ENCODE data around the gene NCOA4. TPM values are rescaled to one million over a fixed set of nuclear protein-coding genes. Genes with fewer than 3 reads are reported as not detected.
"Not testable (repeated sequence)": the region's sequence is repeated elsewhere in the genome, so short reads cannot be mapped to it uniquely, and the experiment has no call there.

NCOA4 gene
- total RNA-seq, 5 donors from 2014 or later (not counting 1 experiment from before 2014, with no cell fraction given): 60.1 to 86.8 (median 75.3) TPM

- H3K9me3 Mint-ChIP-seq: peaks cover 4 to 7% (median 6%) of the 10 kb centered on the region in 3 donors
- ATAC-seq (replicated peaks in 1 of 4): no peak
- POLR2A ChIA-PET: no interaction called here
Observed at GRCh38 chr10:46053534-46054434, 23.4 kb upstream of the NCOA4 start.

GRCh38 chr10:46052791-46053375, 22.5 kb upstream of the NCOA4 start:
- Mint-ChIP-seq H3K27ac (no peak overlapping the region), H3K9me3 (peaks cover 4 to 7% (median 6%) of the 10 kb centered on the region in 3 donors), H3K36me3 (peaks cover 3% of the 10 kb centered on the region), H3K4me3 (no peak overlapping the region), H3K4me1 (peaks cover 0 to 7% (median 0%) of the 10 kb centered on the region in 3 donors), H3K27me3 (peaks cover 0 to 3% of the 10 kb centered on the region in 2 donors)
- CTCF ChIA-PET: no interaction called here
- WGBS (ENCODE audit: insufficient coverage): 94% methylated on average over 2 of the region's 6 CpGs
- no peak for ATAC-seq (replicated peaks in 1 of 4)
- DNase-seq: no peak
- POLR2A ChIA-PET: no interaction called here
- Histone ChIP-seq H3K27me3 (replicated peaks in 1 of 2; ENCODE audit: control insufficient read depth in 2 of 2, extremely low read depth in 1 of 2, insufficient read depth in 2 of 2, low read length in 1 of 2) (peaks cover 0 to 6% of the 10 kb centered on the region in 2 experiments), H3K9me3 (no peaks in the 10 kb centered on the region), H3K4me3 (ENCODE audit: control insufficient read depth in 1 of 2, extremely low read depth in 1 of 2, low read length in 1 of 2) (no peak overlapping the region), H3K4me1 (ENCODE audit: control insufficient read depth in 1 of 2, extremely low read depth in 1 of 2, insufficient read depth in 2 of 2, low read length in 2 of 2) (peaks cover 0 to 4% of the 10 kb centered on the region in 2 experiments), H3K36me3 (ENCODE audit: control insufficient read depth in 2 of 2, extremely low read depth in 1 of 2, insufficient read depth in 1 of 2, low read length in 1 of 2) (no peaks in the 10 kb centered on the region), H3K27ac (ENCODE audit: low read length) (no peak overlapping the region)

More at GRCh38 chr10:46053534-46054434, 23.4 kb upstream of the NCOA4 start:
- H3K4me3 Mint-ChIP-seq: no peak overlapping the region
- CTCF ChIA-PET: no interaction called here
- peaks cover 0 to 3% of the 10 kb centered on the region in 2 donors for H3K27me3 Mint-ChIP-seq
- H3K27me3 ChIP-seq (replicated peaks in 1 of 2; ENCODE audit: control insufficient read depth in 2 of 2, extremely low read depth in 1 of 2, insufficient read depth in 2 of 2, low read length in 1 of 2): peaks cover 0 to 2% of the 10 kb centered on the region in 2 experiments
- 83% methylated on average over 5 of the region's 9 CpGs for WGBS (ENCODE audit: insufficient coverage)
- no peak overlapping the region for H3K27ac ChIP-seq (ENCODE audit: low read length)
- peaks cover 0 to 7% (median 0%) of the 10 kb centered on the region in 3 donors for H3K4me1 Mint-ChIP-seq
- peaks cover 3% of the 10 kb centered on the region for H3K36me3 Mint-ChIP-seq
- no peak overlapping the region for H3K4me3 ChIP-seq (ENCODE audit: control insufficient read depth in 1 of 2, extremely low read depth in 1 of 2, low read length in 1 of 2)
- no peaks in the 10 kb centered on the region for H3K36me3 ChIP-seq (ENCODE audit: control insufficient read depth in 2 of 2, extremely low read depth in 1 of 2, insufficient read depth in 1 of 2, low read length in 1 of 2)
- no peak overlapping the region for H3K27ac Mint-ChIP-seq
- H3K4me1 ChIP-seq (ENCODE audit: control insufficient read depth in 1 of 2, extremely low read depth in 1 of 2, insufficient read depth in 2 of 2, low read length in 2 of 2): peaks cover 0 to 4% of the 10 kb centered on the region in 2 experiments
- no peaks in the 10 kb centered on the region for H3K9me3 ChIP-seq
- no peak for DNase-seq

GRCh38 chr10:46052057-46052790, 21.8 kb upstream of the NCOA4 start:
- peaks cover under 1 to 5% (median 3%) of the 10 kb centered on the region in 3 donors for H3K9me3 Mint-ChIP-seq
- 98% methylated on average over 6 of the region's 7 CpGs for WGBS (ENCODE audit: insufficient coverage)
- POLR2A ChIA-PET: interaction anchor here in 1 of 2 donors (0.6 kb wide), 1 partner anchor 232 kb away, joined by 3 read pairs; no protein-coding TSS in a partner anchor
- no peak overlapping the region for H3K27ac Mint-ChIP-seq
- no peak overlapping the region for H3K4me3 ChIP-seq (ENCODE audit: control insufficient read depth in 1 of 2, extremely low read depth in 1 of 2, low read length in 1 of 2)
- CTCF ChIA-PET: interaction anchor here in 1 of 2 donors (0.6 kb wide), 1 partner anchor 122 kb away, joined by 3 read pairs; no protein-coding TSS in a partner anchor
- no peaks in the 10 kb centered on the region for H3K36me3 ChIP-seq (ENCODE audit: control insufficient read depth in 2 of 2, extremely low read depth in 1 of 2, insufficient read depth in 1 of 2, low read length in 1 of 2)
- no peak overlapping the region for H3K27ac ChIP-seq (ENCODE audit: low read length)
- peaks cover 0 to 4% of the 10 kb centered on the region in 2 experiments for H3K4me1 ChIP-seq (ENCODE audit: control insufficient read depth in 1 of 2, extremely low read depth in 1 of 2, insufficient read depth in 2 of 2, low read length in 2 of 2)
- H3K4me1 Mint-ChIP-seq: peaks cover 0 to 7% (median 0%) of the 10 kb centered on the region in 3 donors
- ATAC-seq (replicated peaks in 1 of 4) (no peak), DNase-seq (no peak)
- H3K9me3 ChIP-seq: no peaks in the 10 kb centered on the region
- H3K27me3 ChIP-seq (replicated peaks in 1 of 2; ENCODE audit: control insufficient read depth in 2 of 2, extremely low read depth in 1 of 2, insufficient read depth in 2 of 2, low read length in 1 of 2): peaks cover 0 to 6% of the 10 kb centered on the region in 2 experiments
- peaks cover under 1% of the 10 kb centered on the region for H3K36me3 Mint-ChIP-seq
- peaks cover 0 to 3% of the 10 kb centered on the region in 2 donors for H3K27me3 Mint-ChIP-seq
- H3K4me3 Mint-ChIP-seq: no peak overlapping the region

GRCh38 chr10:46050941-46051623, 20.7 kb upstream of the NCOA4 start:
- Histone ChIP-seq H3K9me3 (no peaks in the 10 kb centered on the region), H3K27ac (ENCODE audit: low read length) (no peak overlapping the region), H3K4me1 (ENCODE audit: control insufficient read depth in 1 of 2, extremely low read depth in 1 of 2, insufficient read depth in 2 of 2, low read length in 2 of 2) (peaks cover 0 to 4% of the 10 kb centered on the region in 2 experiments), H3K36me3 (ENCODE audit: control insufficient read depth in 2 of 2, extremely low read depth in 1 of 2, insufficient read depth in 1 of 2, low read length in 1 of 2) (no peaks in the 10 kb centered on the region), H3K27me3 (replicated peaks in 1 of 2; ENCODE audit: control insufficient read depth in 2 of 2, extremely low read depth in 1 of 2, insufficient read depth in 2 of 2, low read length in 1 of 2) (peaks cover 0 to 10% of the 10 kb centered on the region in 2 experiments), H3K4me3 (ENCODE audit: control insufficient read depth in 1 of 2, extremely low read depth in 1 of 2, low read length in 1 of 2) (no peak overlapping the region)
- no peaks in the 10 kb centered on the region for H3K9me3 Mint-ChIP-seq
- no peak for ATAC-seq (replicated peaks in 1 of 4)
- H3K4me3 Mint-ChIP-seq: no peak overlapping the region
- ChIA-PET POLR2A (no interaction called here), CTCF (no interaction called here)
- H3K4me1 Mint-ChIP-seq: peaks cover 0 to 7% (median 0%) of the 10 kb centered on the region in 3 donors
- peaks cover 0 to 3% of the 10 kb centered on the region in 2 donors for H3K27me3 Mint-ChIP-seq
- H3K27ac Mint-ChIP-seq: no peak overlapping the region
- WGBS (ENCODE audit: insufficient coverage): 53% methylated on average over 7 of the region's 11 CpGs
- H3K36me3 Mint-ChIP-seq: no peaks in the 10 kb centered on the region
- no peak for DNase-seq

GRCh38 chr10:46049497-46049831, 19.0 kb upstream of the NCOA4 start:
- H3K27ac Mint-ChIP-seq; H3K27ac ChIP-seq (ENCODE audit: low read length); H3K27me3 ChIP-seq (replicated peaks in 1 of 2; ENCODE audit: control insufficient read depth in 2 of 2, extremely low read depth in 1 of 2, insufficient read depth in 2 of 2, low read length in 1 of 2); POLR2A ChIA-PET; H3K4me1 Mint-ChIP-seq; CTCF ChIA-PET; ATAC-seq (replicated peaks in 1 of 4); H3K9me3 Mint-ChIP-seq; H3K9me3 ChIP-seq; H3K27me3 Mint-ChIP-seq; H3K4me1 ChIP-seq (ENCODE audit: control insufficient read depth in 1 of 2, extremely low read depth in 1 of 2, insufficient read depth in 2 of 2, low read length in 2 of 2); H3K36me3 ChIP-seq (ENCODE audit: control insufficient read depth in 2 of 2, extremely low read depth in 1 of 2, insufficient read depth in 1 of 2, low read length in 1 of 2); H3K36me3 Mint-ChIP-seq; H3K4me3 Mint-ChIP-seq; DNase-seq; H3K4me3 ChIP-seq (ENCODE audit: control insufficient read depth in 1 of 2, extremely low read depth in 1 of 2, low read length in 1 of 2): not testable (repeated sequence)
- no CpG with 5 or more reads among the region's 11 CpGs for WGBS (ENCODE audit: insufficient coverage)

- ChIA-PET POLR2A (no interaction called here), CTCF (no interaction called here)
- H3K9me3 ChIP-seq: no peaks in the 10 kb centered on the region
- ATAC-seq (replicated peaks in 1 of 4) (no peak), DNase-seq (no peak)
- peaks cover 0 to 10% of the 10 kb centered on the region in 2 experiments for H3K27me3 ChIP-seq (replicated peaks in 1 of 2; ENCODE audit: control insufficient read depth in 2 of 2, extremely low read depth in 1 of 2, insufficient read depth in 2 of 2, low read length in 1 of 2)
- H3K4me1 Mint-ChIP-seq: no peaks in the 10 kb centered on the region
- no peaks in the 10 kb centered on the region for H3K4me1 ChIP-seq (ENCODE audit: control insufficient read depth in 1 of 2, extremely low read depth in 1 of 2, insufficient read depth in 2 of 2, low read length in 2 of 2)
- H3K9me3 Mint-ChIP-seq: no peaks in the 10 kb centered on the region
- no CpG with 5 or more reads among the region's 2 CpGs for WGBS (ENCODE audit: insufficient coverage)
- H3K27ac ChIP-seq (ENCODE audit: low read length): no peak overlapping the region
- H3K4me3 Mint-ChIP-seq: no peak overlapping the region
- H3K4me3 ChIP-seq (ENCODE audit: control insufficient read depth in 1 of 2, extremely low read depth in 1 of 2, low read length in 1 of 2): no peak overlapping the region
- H3K27ac Mint-ChIP-seq: no peak overlapping the region
- peaks cover 0 to 3% of the 10 kb centered on the region in 2 donors for H3K27me3 Mint-ChIP-seq
- H3K36me3 Mint-ChIP-seq: no peaks in the 10 kb centered on the region
- no peaks in the 10 kb centered on the region for H3K36me3 ChIP-seq (ENCODE audit: control insufficient read depth in 2 of 2, extremely low read depth in 1 of 2, insufficient read depth in 1 of 2, low read length in 1 of 2)
Observed at GRCh38 chr10:46048152-46048551, 17.7 kb upstream of the NCOA4 start.
